GM10248 (cell line): ENCODE data around the gene SLC24A4.

Experiments used
- CTCF ChIA-PET: fragments of 300-600 bp; sonication (Branson Sonifier 250); formaldehyde crosslinking; extraction: SDS; loops from one replicate; lab custom pipeline; 2021; ENCODE audit warnings: antibody characterized with exemption; lab: Yijun Ruan, JAX
- POLR2A ChIA-PET: fragments of 350-650 bp; sonication (Branson Sonifier 250); formaldehyde crosslinking; extraction: SDS; loops from one replicate; lab custom pipeline; 2020; ENCODE audit warnings: antibody characterized with exemption; lab: Yijun Ruan, JAX
- DNase-seq: peaks from one replicate; pipeline ENCODE4 v3.0.0; 2012; ENCODE audit errors: extremely low spot score
- TF ChIP-seq, protein P1 (sequence below): IDR thresholded peaks from 2 replicates; pipeline ENCODE4 v1.5.1; 2012; ENCODE audit warnings: mild to moderate bottlenecking, low read depth; ENCODE audit errors: extremely low read depth, missing control alignments, control extremely low read depth

SLC24A4 gene

DNA sequence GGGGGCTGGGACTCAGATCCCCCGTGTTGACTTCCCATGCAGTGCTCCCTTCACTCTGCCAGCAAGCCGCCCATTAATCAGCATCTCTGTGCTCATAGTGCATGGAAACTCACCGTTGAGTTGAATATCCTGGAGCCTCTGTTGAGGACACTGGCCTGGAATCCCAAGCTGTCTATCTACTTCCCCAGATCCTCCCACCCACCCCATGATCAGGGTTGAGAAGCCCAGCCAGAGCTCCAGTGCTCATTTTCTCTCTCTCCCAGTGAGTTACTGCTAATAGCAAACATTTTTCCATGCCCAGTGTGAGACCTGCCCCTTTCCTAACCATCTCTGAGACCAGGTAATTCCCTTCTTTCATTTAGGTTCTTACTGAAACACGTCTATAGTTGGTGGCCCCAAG, 88.2 kb downstream of the SLC24A4 start:
- CTCF ChIA-PET, result interaction anchor here (1.1 to 1.2 kb wide), 2 partner anchors 8 to 9 kb away, joined by 3 read pairs; no protein-coding TSS in a partner anchor
- TF ChIP-seq, protein P1, sequence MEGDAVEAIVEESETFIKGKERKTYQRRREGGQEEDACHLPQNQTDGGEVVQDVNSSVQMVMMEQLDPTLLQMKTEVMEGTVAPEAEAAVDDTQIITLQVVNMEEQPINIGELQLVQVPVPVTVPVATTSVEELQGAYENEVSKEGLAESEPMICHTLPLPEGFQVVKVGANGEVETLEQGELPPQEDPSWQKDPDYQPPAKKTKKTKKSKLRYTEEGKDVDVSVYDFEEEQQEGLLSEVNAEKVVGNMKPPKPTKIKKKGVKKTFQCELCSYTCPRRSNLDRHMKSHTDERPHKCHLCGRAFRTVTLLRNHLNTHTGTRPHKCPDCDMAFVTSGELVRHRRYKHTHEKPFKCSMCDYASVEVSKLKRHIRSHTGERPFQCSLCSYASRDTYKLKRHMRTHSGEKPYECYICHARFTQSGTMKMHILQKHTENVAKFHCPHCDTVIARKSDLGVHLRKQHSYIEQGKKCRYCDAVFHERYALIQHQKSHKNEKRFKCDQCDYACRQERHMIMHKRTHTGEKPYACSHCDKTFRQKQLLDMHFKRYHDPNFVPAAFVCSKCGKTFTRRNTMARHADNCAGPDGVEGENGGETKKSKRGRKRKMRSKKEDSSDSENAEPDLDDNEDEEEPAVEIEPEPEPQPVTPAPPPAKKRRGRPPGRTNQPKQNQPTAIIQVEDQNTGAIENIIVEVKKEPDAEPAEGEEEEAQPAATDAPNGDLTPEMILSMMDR, result no peak
- no peak for DNase-seq
- POLR2A ChIA-PET, result no interaction called here

DNA sequence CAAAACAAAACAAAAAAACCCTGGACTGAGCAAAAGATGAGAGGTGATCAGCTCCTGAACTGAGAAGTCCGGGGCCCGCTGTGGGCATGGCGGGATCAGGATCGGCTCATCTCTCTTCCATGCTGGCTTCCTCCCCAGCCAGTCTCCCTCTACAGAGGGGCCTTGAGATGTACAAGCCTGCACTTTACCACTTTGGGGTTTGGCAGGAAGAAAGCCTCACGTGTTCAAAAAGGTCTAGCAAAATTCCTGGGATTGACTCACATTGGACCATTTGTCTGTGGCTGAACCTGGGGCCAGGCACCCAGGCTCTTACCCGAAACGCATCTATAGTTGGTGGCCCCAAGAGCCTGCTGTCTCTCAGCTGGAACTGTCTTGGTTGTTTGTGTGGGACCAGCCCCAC, 89.0 kb downstream of the SLC24A4 start:
- DNase-seq, result no peak
- TF ChIP-seq, protein P1, result no peak
- CTCF ChIA-PET, result interaction anchor here (1.1 to 1.2 kb wide), 2 partner anchors 8 to 9 kb away, joined by 3 read pairs; no protein-coding TSS in a partner anchor
- POLR2A ChIA-PET, result no interaction called here

DNA sequence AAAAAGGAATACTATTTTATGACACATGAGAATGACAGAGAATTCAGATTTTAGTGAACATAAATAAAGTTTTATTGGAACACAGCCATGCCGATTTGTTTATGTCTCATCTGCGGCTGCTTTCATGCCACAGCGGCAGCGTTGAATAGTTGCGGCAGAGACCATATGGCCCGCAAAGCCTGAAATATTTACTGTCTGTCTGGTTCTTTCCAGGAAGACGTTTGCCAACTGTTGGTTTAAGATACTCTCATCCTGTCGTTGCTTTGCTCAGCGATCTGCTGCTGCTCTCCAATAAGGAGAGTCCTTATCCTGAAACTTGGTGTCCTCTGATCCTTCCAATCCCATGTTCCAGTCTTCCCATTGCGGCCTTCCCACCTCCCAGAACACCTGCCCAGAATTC, 89.9 kb downstream of the SLC24A4 start:
- POLR2A ChIA-PET, result no interaction called here
- CTCF ChIA-PET, result no interaction called here
- no peak for DNase-seq
- TF ChIP-seq, protein P1, result no peak

DNA sequence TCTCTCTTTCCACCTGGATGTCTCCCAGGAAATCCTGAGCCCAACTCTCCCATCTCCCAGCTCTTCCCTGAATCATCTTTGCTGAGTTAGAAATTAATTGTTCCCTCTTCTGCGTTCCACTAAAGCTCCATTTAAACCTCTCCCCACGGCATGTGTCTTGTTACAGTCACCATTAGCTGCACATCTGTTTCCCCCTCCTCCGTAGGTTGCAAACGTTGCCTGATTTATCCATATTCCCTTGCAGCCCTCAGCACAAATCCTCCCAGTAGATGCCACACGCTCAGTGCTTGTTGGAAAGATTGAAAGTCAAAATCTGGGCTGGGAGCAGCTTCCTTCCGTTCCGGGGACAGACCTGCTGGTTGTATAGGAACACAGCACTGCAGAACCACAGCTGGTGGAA, 90.4 kb downstream of the SLC24A4 start:
- TF ChIP-seq, protein P1, result no peak
- no peak for DNase-seq
- CTCF ChIA-PET, result no interaction called here
- POLR2A ChIA-PET, result no interaction called here

DNA sequence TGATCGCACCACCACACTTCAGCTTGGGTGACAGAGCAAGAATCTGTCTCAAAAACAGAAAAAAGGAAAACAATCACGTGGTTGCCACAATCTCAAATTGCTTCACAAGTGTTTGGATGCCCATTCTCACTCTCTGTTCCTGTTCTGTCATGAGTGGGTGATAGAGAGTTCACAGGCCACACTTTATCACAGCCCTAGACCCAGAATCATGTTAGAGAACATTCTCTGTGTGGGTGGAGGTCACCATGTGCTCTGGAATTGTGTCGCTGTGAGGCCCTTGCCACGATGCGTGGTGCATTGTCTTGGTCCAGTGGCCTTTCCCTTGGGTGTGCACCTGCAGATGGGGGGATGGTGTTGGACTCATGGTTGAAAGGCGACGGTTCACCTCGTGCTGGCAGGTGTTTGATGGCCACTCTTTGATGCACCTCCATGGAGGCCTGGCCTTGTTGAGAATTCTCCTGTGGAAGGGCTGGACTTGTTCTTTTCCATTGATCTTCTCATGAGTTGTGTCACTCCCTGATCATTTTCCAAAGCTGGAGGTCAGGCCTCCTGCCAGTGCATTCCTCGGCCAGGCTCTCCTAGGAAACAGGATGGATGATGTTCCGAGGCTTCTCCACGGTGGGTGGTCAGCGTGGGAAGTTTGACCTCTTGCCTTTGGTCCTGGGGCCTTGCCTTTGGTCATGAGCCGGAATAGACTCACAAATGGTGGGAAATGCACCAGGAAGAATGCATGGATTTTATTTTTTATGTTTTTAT, 91.9 kb downstream of the SLC24A4 start:
- TF ChIP-seq, protein P1, result no peak
- ChIA-PET CTCF (no interaction called here), POLR2A (no interaction called here)
- no peak for DNase-seq

DNA sequence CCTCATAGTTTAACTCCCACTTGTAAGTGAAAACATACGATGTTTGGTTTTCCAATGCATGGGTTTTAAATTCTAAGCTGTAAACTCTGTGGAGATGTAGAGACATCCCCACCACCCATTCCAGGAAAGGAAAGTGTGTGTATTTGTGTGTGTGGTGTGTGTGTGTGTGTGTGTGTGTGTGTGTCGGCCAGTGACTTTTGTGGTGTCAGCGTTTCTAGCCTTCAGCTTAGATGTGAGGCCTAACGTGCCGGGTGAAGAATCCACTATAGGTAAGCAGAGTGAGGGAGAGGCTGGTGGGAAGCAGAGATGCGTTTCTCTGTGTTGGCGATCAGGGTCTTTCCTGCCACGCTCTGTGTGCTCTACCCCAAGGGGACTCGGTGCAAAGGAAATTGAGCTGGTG, 93.0 kb downstream of the SLC24A4 start:
- POLR2A ChIA-PET, result no interaction called here
- TF ChIP-seq, protein P1, result no peak
- no peak for DNase-seq
- CTCF ChIA-PET, result interaction anchor here (1.5 kb wide), 1 partner anchor 19 kb away, joined by 4 read pairs; no protein-coding TSS in a partner anchor
